ENCODE measurements around the gene CCL14. TPM values are rescaled to one million over a fixed set of nuclear protein-coding genes. Genes with fewer than 3 reads are reported as not detected.

The CCL14 gene
- not detected in 2 replicates for polyA plus RNA-seq (2013)

DNA sequence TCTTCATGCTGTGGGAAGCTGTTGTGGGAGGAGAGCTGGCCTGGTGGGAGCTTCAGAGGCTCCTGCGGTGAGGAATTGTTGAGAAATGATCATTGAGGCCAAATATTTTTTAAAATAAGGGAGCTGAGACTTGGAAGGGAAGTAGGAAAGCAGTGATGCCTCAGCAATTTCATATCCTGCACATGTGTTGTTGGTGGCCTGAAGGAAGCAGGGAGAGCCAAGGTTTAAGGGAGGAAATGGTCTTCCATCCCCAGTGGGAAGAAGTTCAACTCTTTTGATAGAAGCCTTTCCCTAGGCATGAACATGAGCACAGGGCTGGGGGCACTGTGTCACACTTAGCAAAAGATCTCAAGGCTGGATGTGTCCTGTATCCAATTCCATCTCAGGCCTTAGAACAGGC lies at the start of gene CCL14:
TSS of gene CCL14 (minus strand) at position 87 of the 400 bp plus-strand sequence. CDS start at position 7, 80 bp downstream.
- Histone ChIP-seq H2AFZ (ENCODE audit: insufficient read depth, low read length, poor library complexity) (no peak within 1 kb of the TSS), H4K8ac (ENCODE audit: low read depth, low read length) (no peak within 1 kb of the TSS), H3K36me3 (ENCODE audit: control insufficient read depth in 1 of 2, insufficient read depth in 2 of 2, low read length in 2 of 2) (no peaks in the 10 kb centered on the region), H3K9ac (ENCODE audit: low read length) (no peak within 1 kb of the TSS), H3K4me2 (ENCODE audit: low read length) (no peak within 1 kb of the TSS), H3K79me2 (ENCODE audit: control insufficient read depth, insufficient read depth, low read length, poor library complexity) (no peaks in the 10 kb centered on the region), H4K12ac (ENCODE audit: low read depth, low read length) (no peak within 1 kb of the TSS), H2AK5ac (ENCODE audit: low read length) (no peak within 1 kb of the TSS), H3K4me3 (ENCODE audit: low read depth, low read length) (no peak within 1 kb of the TSS), H3K4ac (ENCODE audit: low read depth, low read length) (no peak within 1 kb of the TSS), H3K18ac (ENCODE audit: low read length) (no peak within 1 kb of the TSS), H3K23ac (ENCODE audit: low read length) (no peak within 1 kb of the TSS), H2BK12ac (ENCODE audit: low read length) (no peak within 1 kb of the TSS), H3K27ac (ENCODE audit: low read depth, low read length) (no peak within 1 kb of the TSS), H2BK5ac (ENCODE audit: low read depth, low read length, poor library complexity) (no peak within 1 kb of the TSS), H4K91ac (ENCODE audit: low read depth, low read length) (no peak within 1 kb of the TSS), H3K27me3 (ENCODE audit: insufficient read depth, low read length) (no peaks in the 10 kb centered on the region), H3K79me1 (ENCODE audit: low read length) (no peaks in the 10 kb centered on the region), H3K14ac (ENCODE audit: low read length) (no peak within 1 kb of the TSS), H2BK120ac (ENCODE audit: insufficient read depth, low read length, poor library complexity) (no peak within 1 kb of the TSS), H3K9me3 (ENCODE audit: insufficient read depth, low read depth, low read length) (peaks cover 2% of the 10 kb centered on the region), H3K4me1 (ENCODE audit: control insufficient read depth in 1 of 2, insufficient read depth in 2 of 2, low read length in 2 of 2) (no peaks in the 10 kb centered on the region)
- DNase-seq, result no peak
- WGBS (ENCODE audit: extremely low coverage, insufficient coverage, insufficient read length), result no CpG with 5 or more reads among the region's 1 CpG

GRCh38 chr17:36036235-36036634 lies 49.7 kb upstream of the CCL14 start:
- Histone ChIP-seq H3K27me3 (ENCODE audit: insufficient read depth, low read length) (no peaks in the 10 kb centered on the region), H3K23ac (ENCODE audit: low read length) (no peak overlapping the region), H3K27ac (ENCODE audit: low read depth, low read length) (no peak overlapping the region), H2AFZ (ENCODE audit: insufficient read depth, low read length, poor library complexity) (no peak overlapping the region), H4K8ac (ENCODE audit: low read depth, low read length) (no peak overlapping the region), H3K14ac (ENCODE audit: low read length) (no peak overlapping the region), H2BK12ac (ENCODE audit: low read length) (no peak overlapping the region), H3K18ac (ENCODE audit: low read length) (no peak overlapping the region), H2BK5ac (ENCODE audit: low read depth, low read length, poor library complexity) (no peak overlapping the region), H3K4me2 (ENCODE audit: low read length) (no peak overlapping the region), H3K79me2 (ENCODE audit: control insufficient read depth, insufficient read depth, low read length, poor library complexity) (no peaks in the 10 kb centered on the region), H3K36me3 (ENCODE audit: control insufficient read depth in 1 of 2, insufficient read depth in 2 of 2, low read length in 2 of 2) (no peaks in the 10 kb centered on the region), H2AK5ac (ENCODE audit: low read length) (no peak overlapping the region), H3K4me3 (ENCODE audit: low read depth, low read length) (no peak overlapping the region), H3K4me1 (ENCODE audit: control insufficient read depth in 1 of 2, insufficient read depth in 2 of 2, low read length in 2 of 2) (no peaks in the 10 kb centered on the region), H4K91ac (ENCODE audit: low read depth, low read length) (no peak overlapping the region), H3K4ac (ENCODE audit: low read depth, low read length) (no peak overlapping the region), H3K9ac (ENCODE audit: low read length) (no peak overlapping the region), H4K12ac (ENCODE audit: low read depth, low read length) (no peak overlapping the region), H3K79me1 (ENCODE audit: low read length) (no peaks in the 10 kb centered on the region), H2BK120ac (ENCODE audit: insufficient read depth, low read length, poor library complexity) (no peak overlapping the region), H3K9me3 (ENCODE audit: insufficient read depth, low read depth, low read length) (no peaks in the 10 kb centered on the region)
- WGBS (ENCODE audit: extremely low coverage, insufficient coverage, insufficient read length), result no CpG with 5 or more reads among the region's 4 CpGs
- DNase-seq, result peak in 1 of 2 donors; percentile 16

GRCh38 chr17:36034127-36034526 lies 47.6 kb upstream of the CCL14 start:
- no peak overlapping the region for H3K14ac ChIP-seq (ENCODE audit: low read length)
- no peak overlapping the region for H4K8ac ChIP-seq (ENCODE audit: low read depth, low read length)
- H3K27ac ChIP-seq (ENCODE audit: low read depth, low read length), result no peak overlapping the region
- H3K27me3 ChIP-seq (ENCODE audit: insufficient read depth, low read length), result no peaks in the 10 kb centered on the region
- no peaks in the 10 kb centered on the region for H3K79me1 ChIP-seq (ENCODE audit: low read length)
- H3K4me2 ChIP-seq (ENCODE audit: low read length), result no peak overlapping the region
- WGBS (ENCODE audit: extremely low coverage, insufficient coverage, insufficient read length), result no CpG with 5 or more reads among the region's 3 CpGs
- H2BK120ac ChIP-seq (ENCODE audit: insufficient read depth, low read length, poor library complexity), result no peak overlapping the region
- H3K9me3 ChIP-seq (ENCODE audit: insufficient read depth, low read depth, low read length), result no peaks in the 10 kb centered on the region
- no peaks in the 10 kb centered on the region for H3K4me1 ChIP-seq (ENCODE audit: control insufficient read depth in 1 of 2, insufficient read depth in 2 of 2, low read length in 2 of 2)
- no peak overlapping the region for H3K23ac ChIP-seq (ENCODE audit: low read length)
- no peak overlapping the region for H2BK12ac ChIP-seq (ENCODE audit: low read length)
- no peak overlapping the region for H4K12ac ChIP-seq (ENCODE audit: low read depth, low read length)
- DNase-seq, result peak in 1 of 2 donors; percentile 9
- H3K18ac ChIP-seq (ENCODE audit: low read length), result no peak overlapping the region
- H3K4me3 ChIP-seq (ENCODE audit: low read depth, low read length), result no peak overlapping the region
- H2AFZ ChIP-seq (ENCODE audit: insufficient read depth, low read length, poor library complexity), result no peak overlapping the region
- H2BK5ac ChIP-seq (ENCODE audit: low read depth, low read length, poor library complexity), result no peak overlapping the region
- H3K36me3 ChIP-seq (ENCODE audit: control insufficient read depth in 1 of 2, insufficient read depth in 2 of 2, low read length in 2 of 2), result no peaks in the 10 kb centered on the region
- H3K4ac ChIP-seq (ENCODE audit: low read depth, low read length), result no peak overlapping the region
- H3K79me2 ChIP-seq (ENCODE audit: control insufficient read depth, insufficient read depth, low read length, poor library complexity), result no peaks in the 10 kb centered on the region
- no peak overlapping the region for H2AK5ac ChIP-seq (ENCODE audit: low read length)
- H4K91ac ChIP-seq (ENCODE audit: low read depth, low read length), result no peak overlapping the region
- no peak overlapping the region for H3K9ac ChIP-seq (ENCODE audit: low read length)

GRCh38 chr17:36030956-36031355 lies 44.4 kb upstream of the CCL14 start:
- Histone ChIP-seq H3K36me3 (ENCODE audit: control insufficient read depth in 1 of 2, insufficient read depth in 2 of 2, low read length in 2 of 2) (no peaks in the 10 kb centered on the region), H3K14ac (ENCODE audit: low read length) (no peak overlapping the region), H2BK120ac (ENCODE audit: insufficient read depth, low read length, poor library complexity) (no peak overlapping the region), H3K4ac (ENCODE audit: low read depth, low read length) (no peak overlapping the region), H3K4me1 (ENCODE audit: control insufficient read depth in 1 of 2, insufficient read depth in 2 of 2, low read length in 2 of 2) (no peaks in the 10 kb centered on the region), H4K8ac (ENCODE audit: low read depth, low read length) (no peak overlapping the region), H2AK5ac (ENCODE audit: low read length) (no peak overlapping the region), H2AFZ (ENCODE audit: insufficient read depth, low read length, poor library complexity) (no peak overlapping the region), H3K27ac (ENCODE audit: low read depth, low read length) (no peak overlapping the region), H3K27me3 (ENCODE audit: insufficient read depth, low read length) (no peaks in the 10 kb centered on the region), H3K9ac (ENCODE audit: low read length) (no peak overlapping the region), H3K79me1 (ENCODE audit: low read length) (no peaks in the 10 kb centered on the region), H3K9me3 (ENCODE audit: insufficient read depth, low read depth, low read length) (peaks cover 2% of the 10 kb centered on the region), H2BK12ac (ENCODE audit: low read length) (no peak overlapping the region), H3K18ac (ENCODE audit: low read length) (no peak overlapping the region), H3K4me3 (ENCODE audit: low read depth, low read length) (no peak overlapping the region), H3K23ac (ENCODE audit: low read length) (no peak overlapping the region), H3K79me2 (ENCODE audit: control insufficient read depth, insufficient read depth, low read length, poor library complexity) (no peaks in the 10 kb centered on the region), H2BK5ac (ENCODE audit: low read depth, low read length, poor library complexity) (no peak overlapping the region), H4K12ac (ENCODE audit: low read depth, low read length) (no peak overlapping the region), H3K4me2 (ENCODE audit: low read length) (no peak overlapping the region), H4K91ac (ENCODE audit: low read depth, low read length) (no peak overlapping the region)
- DNase-seq, result no peak
- no CpG with 5 or more reads among the region's 1 CpG for WGBS (ENCODE audit: extremely low coverage, insufficient coverage, insufficient read length)
